Left lung (tissue), 10 donors: ENCODE data around the gene INSYN2B. TPM values are rescaled to one million over a fixed set of nuclear protein-coding genes. Genes with fewer than 3 reads are reported as not detected.

Source experiments
- ATAC-seq: fragments of 200-7000 bp; cut with Tn5 transposase; one replicate; pipeline ENCODE4 v1.9.1; 2020; ENCODE audit warnings: moderate library complexity
- DNase-seq, 4 donors: peaks; one replicate each; pipeline ENCODE4 v3.0.0-alpha.2; 2013 to 2020
- H3K27ac ChIP-seq, 2 donors: fragments of 200-600 bp; sonication (generic) in 1 of 2; one replicate each; pipeline versions ENCODE4 v1.5.0 to v1.8.0; 2020 to 2021
- H3K27me3 ChIP-seq, 2 donors: fragments of 200-600 bp; sonication (generic) in 1 of 2; one replicate each; pipeline versions ENCODE4 v1.5.0 to v1.8.0; 2020 to 2021
- H3K36me3 ChIP-seq, 2 donors: fragments of 200-600 bp; sonication (generic) in 1 of 2; one replicate each; pipeline versions ENCODE4 v1.5.0 to v1.8.0; 2020 to 2021
- H3K4me1 ChIP-seq, 2 donors: fragments of 200-600 bp; one replicate each; pipeline ENCODE4 v1.8.0; 2021
- H3K4me3 ChIP-seq, 2 donors: fragments of 200-600 bp; sonication (generic) in 1 of 2; one replicate each; pipeline versions ENCODE4 v1.5.0 to v1.8.0; 2020 to 2021; ENCODE audit warnings: mild to moderate bottlenecking in 1 of 2
- H3K9me3 ChIP-seq, 2 donors: fragments of 200-600 bp; sonication (generic) in 1 of 2; one replicate each; pipeline versions ENCODE4 v1.5.0 to v1.8.0; 2020 to 2021
- intact Hi-C, 2 donors: fragments of 100-400 bp; cut with DNase I; formaldehyde crosslinking; loops; one replicate each; pipeline versions ENCODE4 v1.11.2 to v1.14.2; 2022
- polyA plus RNA-seq, 6 donors: library from polyadenylated mRNA; unstranded; fragments of 120-200 nt; gene quantifications; one replicate each; pipeline ENCODE4 v1.2.1, GENCODE V29; 2013; ENCODE audit not compliant: insufficient read length in 6 of 6
- total RNA-seq, 2 donors: library from RNA; stranded (reverse); fragmentation: NEBNext Ultra II Directional; extraction: Animal tissue kit (Norgen Biotek cat#: 25700); gene quantifications; one replicate each; pipeline ENCODE4 v1.2.1, GENCODE V29; 2021
- TF ChIP-seq, protein P1 (sequence below), 2 donors: fragments of 200-600 bp; sonication (generic) in 1 of 2; IDR thresholded peaks; one replicate each; pipeline versions ENCODE4 v1.5.0 to v1.8.0; 2021; ENCODE audit warnings: antibody characterized with exemption in 2 of 2
- donor health status: DM: no; HTN: yes; CAD: no.
- donor health status: DM: no; HTN: no; CAD: no.

Gene INSYN2B
- total and polyA plus RNA-seq, 8 donors, result 0.10 to 7.0 (median 4.2) TPM

DNA sequence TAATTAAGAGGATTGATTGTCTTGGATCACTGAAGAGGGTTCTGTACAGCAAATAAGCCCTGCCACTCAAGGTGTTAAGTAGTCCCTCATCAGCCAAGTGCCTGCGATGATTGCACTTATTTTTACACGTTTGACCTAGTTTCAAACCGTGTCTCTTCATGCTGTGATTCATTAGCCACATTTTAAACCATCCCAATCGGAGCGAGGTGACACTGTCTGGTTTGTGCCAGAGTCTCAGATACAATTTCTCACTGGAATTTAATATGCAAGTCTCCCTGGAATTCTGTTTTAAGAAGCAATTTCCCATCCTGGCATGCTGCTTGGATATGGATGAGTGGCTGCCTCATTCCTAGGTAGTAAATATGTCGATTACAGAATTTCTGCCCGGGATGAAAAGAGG is 1.6 kb downstream of the INSYN2B start:
- Histone ChIP-seq H3K4me1 (no peaks in the 10 kb centered on the region), H3K27me3 (peaks cover 4 to 11% of the 10 kb centered on the region in 2 donors), H3K4me3 (no peak overlapping the region), H3K27ac (no peak overlapping the region), H3K9me3 (no peaks in the 10 kb centered on the region), H3K36me3 (peaks cover 0 to 8% of the 10 kb centered on the region in 2 donors)
- TF ChIP-seq, protein P1, sequence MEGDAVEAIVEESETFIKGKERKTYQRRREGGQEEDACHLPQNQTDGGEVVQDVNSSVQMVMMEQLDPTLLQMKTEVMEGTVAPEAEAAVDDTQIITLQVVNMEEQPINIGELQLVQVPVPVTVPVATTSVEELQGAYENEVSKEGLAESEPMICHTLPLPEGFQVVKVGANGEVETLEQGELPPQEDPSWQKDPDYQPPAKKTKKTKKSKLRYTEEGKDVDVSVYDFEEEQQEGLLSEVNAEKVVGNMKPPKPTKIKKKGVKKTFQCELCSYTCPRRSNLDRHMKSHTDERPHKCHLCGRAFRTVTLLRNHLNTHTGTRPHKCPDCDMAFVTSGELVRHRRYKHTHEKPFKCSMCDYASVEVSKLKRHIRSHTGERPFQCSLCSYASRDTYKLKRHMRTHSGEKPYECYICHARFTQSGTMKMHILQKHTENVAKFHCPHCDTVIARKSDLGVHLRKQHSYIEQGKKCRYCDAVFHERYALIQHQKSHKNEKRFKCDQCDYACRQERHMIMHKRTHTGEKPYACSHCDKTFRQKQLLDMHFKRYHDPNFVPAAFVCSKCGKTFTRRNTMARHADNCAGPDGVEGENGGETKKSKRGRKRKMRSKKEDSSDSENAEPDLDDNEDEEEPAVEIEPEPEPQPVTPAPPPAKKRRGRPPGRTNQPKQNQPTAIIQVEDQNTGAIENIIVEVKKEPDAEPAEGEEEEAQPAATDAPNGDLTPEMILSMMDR (IDR thresholded peaks at IDR 0.05), result no peak
- intact Hi-C loops, result no loop called here
- DNase-seq, result no peak
- ATAC-seq, result no peak

DNA sequence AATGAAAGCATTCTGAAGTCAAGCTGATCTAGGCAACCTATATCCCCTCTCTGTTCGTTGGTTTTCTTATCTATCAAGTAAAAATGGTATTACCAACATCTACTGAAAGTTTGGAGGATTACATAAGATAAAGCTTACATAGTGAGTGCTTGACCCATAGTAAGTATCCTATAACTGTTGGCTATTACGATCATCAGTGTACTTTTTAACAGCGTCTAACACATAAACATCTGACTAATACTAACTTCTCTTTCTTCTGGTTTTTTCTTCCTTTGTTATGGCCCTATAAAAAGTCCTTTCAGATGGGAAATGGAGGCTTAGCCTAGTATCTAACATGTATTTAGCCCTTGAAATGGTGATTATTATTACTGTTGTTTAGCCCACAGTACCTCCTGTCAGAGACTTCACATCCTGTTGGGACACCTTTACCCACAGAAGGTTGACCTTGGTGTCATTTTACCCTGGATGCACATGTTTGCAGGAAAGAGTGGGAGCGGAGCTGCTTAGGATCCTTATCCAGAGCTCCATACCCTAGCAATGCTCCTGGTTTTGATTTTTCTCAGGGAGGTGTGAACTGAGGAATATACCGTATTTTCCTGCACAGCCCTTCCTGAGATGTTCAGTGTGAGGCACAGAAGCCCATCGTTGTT is 6.0 kb downstream of the INSYN2B start:
- DNase-seq (no peak), ATAC-seq (no peak)
- no peaks in the 10 kb centered on the region for H3K9me3 ChIP-seq
- intact Hi-C loops, result no loop called here
- no peak overlapping the region for H3K4me3 ChIP-seq
- H3K27ac ChIP-seq, result no peak overlapping the region
- no peaks in the 10 kb centered on the region for H3K36me3 ChIP-seq
- H3K4me1 ChIP-seq, result peaks cover 0 to 8% of the 10 kb centered on the region in 2 donors
- TF ChIP-seq, protein P1 (IDR thresholded peaks at IDR 0.05), result no peak
- H3K27me3 ChIP-seq, result peaks cover 0 to 5% of the 10 kb centered on the region in 2 donors

DNA sequence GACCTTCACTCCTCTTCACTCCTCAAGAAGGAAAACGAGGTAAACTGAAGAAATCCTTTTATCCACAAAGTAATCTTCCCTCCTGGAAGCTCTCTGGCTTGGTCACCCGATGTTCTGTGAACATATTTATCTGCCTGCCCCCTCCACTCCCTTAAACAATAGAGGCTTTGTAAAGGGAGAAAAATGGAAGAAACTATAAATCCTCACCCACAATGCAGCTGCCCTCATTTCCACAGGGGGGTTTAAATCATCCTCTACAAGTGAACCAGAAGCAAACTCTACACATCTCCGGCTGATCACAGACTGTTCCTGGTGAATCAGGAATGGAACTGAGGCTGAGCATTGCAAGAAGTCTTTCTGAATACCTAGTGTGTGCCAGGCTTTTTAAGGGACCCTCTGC is 7.2 kb downstream of the INSYN2B start:
- Histone ChIP-seq H3K4me1 (peaks cover 0 to 8% of the 10 kb centered on the region in 2 donors), H3K4me3 (no peak overlapping the region), H3K9me3 (no peaks in the 10 kb centered on the region), H3K27ac (no peak overlapping the region), H3K27me3 (no peaks in the 10 kb centered on the region), H3K36me3 (no peaks in the 10 kb centered on the region)
- intact Hi-C loops, result no loop called here
- TF ChIP-seq, protein P1 (IDR thresholded peaks at IDR 0.05), result no peak
- DNase-seq (no peak), ATAC-seq (no peak)

DNA sequence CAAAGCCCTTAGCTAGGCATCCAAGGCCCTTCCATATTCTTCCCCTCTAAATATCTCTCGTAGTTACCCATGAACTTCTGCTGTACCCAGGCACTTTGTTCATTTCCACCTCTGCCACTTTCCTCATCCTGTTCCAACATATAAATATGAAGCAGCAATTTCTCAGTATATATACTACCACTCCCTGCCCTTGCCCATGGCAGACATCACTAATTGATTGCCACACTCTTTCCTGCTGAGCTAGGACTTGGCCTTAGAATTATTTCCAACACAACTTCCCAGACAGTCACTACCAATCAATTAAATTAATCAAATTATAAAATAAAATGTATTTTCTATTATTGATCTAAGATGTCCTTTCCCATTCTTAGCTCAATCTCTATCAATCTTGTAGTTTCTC is 8.5 kb downstream of the INSYN2B start:
- Histone ChIP-seq H3K27me3 (no peaks in the 10 kb centered on the region), H3K4me3 (no peak overlapping the region), H3K27ac (peak overlapping the region in 1 of 2 donors; percentile 34), H3K4me1 (peaks cover 0 to 8% of the 10 kb centered on the region in 2 donors), H3K9me3 (no peaks in the 10 kb centered on the region), H3K36me3 (no peaks in the 10 kb centered on the region)
- TF ChIP-seq, protein P1 (IDR thresholded peaks at IDR 0.05), result no peak
- DNase-seq (no peak), ATAC-seq (no peak)
- intact Hi-C loops, result no loop called here

DNA sequence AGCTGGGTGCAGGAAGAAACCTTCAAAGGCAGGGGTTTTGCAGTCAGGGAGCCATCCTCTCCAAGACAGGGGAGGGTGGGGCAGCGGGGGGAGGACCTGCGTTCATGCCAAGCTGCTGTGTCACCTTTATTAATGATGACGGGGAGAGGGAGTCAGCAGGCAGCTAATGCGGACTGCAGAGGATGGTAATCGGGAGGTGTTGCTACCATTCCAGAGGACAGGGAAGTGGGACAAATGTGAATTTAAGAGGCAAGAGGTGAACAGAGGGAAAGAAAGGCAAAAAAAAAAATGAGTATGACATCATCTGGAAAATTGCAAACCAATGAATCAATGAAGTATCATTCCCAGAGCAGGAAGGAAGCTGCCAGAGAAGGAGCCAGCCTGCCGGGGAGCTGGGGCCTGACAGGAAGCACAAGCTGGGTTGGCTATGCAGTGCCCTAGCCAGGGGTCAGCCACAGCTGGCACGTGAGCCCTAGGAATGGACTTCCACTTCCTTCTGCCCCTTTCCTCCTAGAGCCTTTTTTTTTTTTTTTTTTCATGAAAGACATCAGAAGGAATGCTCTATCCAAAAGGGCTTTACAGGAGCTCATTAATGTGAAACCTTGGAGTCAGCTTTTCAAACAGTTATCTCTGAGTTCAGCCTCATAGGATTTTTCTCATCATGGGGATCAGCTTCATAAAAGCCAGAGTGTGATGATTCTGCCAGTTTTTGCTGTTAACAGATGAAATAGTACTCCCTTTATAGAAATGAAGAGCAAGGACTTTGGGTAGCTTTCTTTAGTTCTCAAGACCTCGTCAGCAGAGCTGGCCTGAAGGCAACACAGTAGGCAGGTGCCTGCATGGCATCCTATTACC is 9.2 kb downstream of the INSYN2B start:
- peak; percentile 50 for ATAC-seq
- H3K27ac ChIP-seq, result peak overlapping the region in 1 of 2 donors; percentile 34
- H3K9me3 ChIP-seq, result no peaks in the 10 kb centered on the region
- TF ChIP-seq, protein P1 (IDR thresholded peaks at IDR 0.05), result no peak
- H3K27me3 ChIP-seq, result no peaks in the 10 kb centered on the region
- no peak overlapping the region for H3K4me3 ChIP-seq
- DNase-seq, result peak in 2 of 4 donors; percentile 44 to 70
- no peaks in the 10 kb centered on the region for H3K36me3 ChIP-seq
- intact Hi-C loops, result no loop called here
- peaks cover 0 to 8% of the 10 kb centered on the region in 2 donors for H3K4me1 ChIP-seq
